HepG2 (cell line): ENCODE results near the gene WNT1. TPM values are rescaled to one million over a fixed set of nuclear protein-coding genes. Genes with fewer than 3 reads are reported as not detected.
A peak's percentile ranks its signal among the peaks of the same experiment; 100 is the strongest.

ENCODE experiments used
- AGO1 ChIP-seq: fragments of 200-400 bp; formaldehyde crosslinking; IDR thresholded peaks from 2 replicates; pipeline ENCODE4 v1.6.1; 2017; ENCODE audit warnings: mild to moderate bottlenecking, low read depth, low read length, moderate library complexity; ENCODE audit not compliant: poor library complexity, severe bottlenecking
- ATF7 ChIP-seq, 2 experiments: fragments of 450-650 bp in 1 of 2; sonication (generic) in 1 of 2; formaldehyde crosslinking in 1 of 2; IDR thresholded peaks; 2 replicates each; pipeline versions ENCODE4 v1.4.0 to v1.6.1; 2016 to 2020; ENCODE audit warnings: antibody characterized with exemption in 1 of 2, mild to moderate bottlenecking in 1 of 2, missing genetic modification reagents in 1 of 2
- HOXA9 ChIP-seq: sonication (generic); formaldehyde crosslinking; IDR thresholded peaks from 2 replicates; pipeline ENCODE4 v1.8.1; 2022; ENCODE audit warnings: missing genetic modification reagents, mild to moderate bottlenecking, moderate library complexity, borderline replicate concordance
- NFIB ChIP-seq: sonication (generic); formaldehyde crosslinking; IDR thresholded peaks from 2 replicates; pipeline ENCODE4 v1.9.0; 2021; ENCODE audit warnings: missing genetic modification reagents, mild to moderate bottlenecking, borderline replicate concordance
- SALL1 ChIP-seq: sonication (generic); formaldehyde crosslinking; IDR thresholded peaks from 2 replicates; pipeline ENCODE4 v1.8.0; 2022; ENCODE audit warnings: mild to moderate bottlenecking, missing genetic modification reagents
- ZNF12 ChIP-seq: sonication (generic); formaldehyde crosslinking; IDR thresholded peaks from 2 replicates; pipeline ENCODE4 v1.5.0; 2020; ENCODE audit warnings: missing genetic modification reagents
- ZNF570 ChIP-seq: sonication (generic); formaldehyde crosslinking; IDR thresholded peaks from 2 replicates; pipeline ENCODE4 v1.4.0; 2020; ENCODE audit warnings: mild to moderate bottlenecking, missing genetic modification reagents, borderline replicate concordance
- ZNF737 ChIP-seq: sonication (generic); formaldehyde crosslinking; IDR thresholded peaks from 2 replicates; pipeline ENCODE4 v1.5.0; 2020; ENCODE audit warnings: missing genetic modification reagents, mild to moderate bottlenecking, borderline replicate concordance
- ZNF772 ChIP-seq: sonication (generic); formaldehyde crosslinking; IDR thresholded peaks from 2 replicates; pipeline ENCODE4 v1.5.0; 2020; ENCODE audit warnings: mild to moderate bottlenecking, missing genetic modification reagents
- ZSCAN22 ChIP-seq: sonication (generic); formaldehyde crosslinking; IDR thresholded peaks from 2 replicates; pipeline ENCODE4 v1.4.0; 2020; ENCODE audit warnings: mild to moderate bottlenecking, missing genetic modification reagents
- polyA plus RNA-seq, 8 experiments: library from polyadenylated mRNA; depleted of rRNA in 3 of 8; stranded (reverse) in 7 of 8; unstranded in 1 of 8; fragments of >200 nt; fragmentation: Illumina TruSeq in 4 of 8; extraction: Trizol in 4 of 8; gene quantifications; 2 replicates each; pipeline versions ENCODE4 v1.2.1 to v1.2.3, GENCODE V29; 2011 to 2016; ENCODE audit warnings: low read depth in 4 of 8, missing spikeins in 1 of 8, mixed read lengths in 1 of 8; ENCODE audit not compliant: insufficient read depth in 1 of 8
- total RNA-seq, 5 experiments: library from RNA; depleted of rRNA; stranded (reverse); fragments of >200 nt; fragmentation: Illumina TruSeq; extraction: Trizol; gene quantifications; 2 replicates each; pipeline ENCODE4 v1.2.3, GENCODE V29; 2016; ENCODE audit warnings: low read depth in 1 of 5
- TF ChIP-seq, protein P1 (sequence below): sonication (generic); formaldehyde crosslinking; IDR thresholded peaks from 2 replicates; pipeline ENCODE4 v1.4.0; 2020; ENCODE audit warnings: mild to moderate bottlenecking, missing genetic modification reagents
- TF ChIP-seq, protein P2 (sequence below): sonication (generic); formaldehyde crosslinking; IDR thresholded peaks from 2 replicates; pipeline ENCODE4 v1.8.1; 2023; ENCODE audit warnings: mild to moderate bottlenecking, missing genetic modification reagents
- TF ChIP-seq, protein P3 (sequence below): IDR thresholded peaks from 2 replicates; pipeline ENCODE4 v1.6.1; 2016; ENCODE audit warnings: missing compliant biosample characterization, missing genetic modification reagents, borderline replicate concordance

Gene WNT1
- total and polyA plus RNA-seq, 2 of the 13 experiments (the other 11 are each of a cell fraction or from before 2014, with no cell fraction given): not detected

DNA sequence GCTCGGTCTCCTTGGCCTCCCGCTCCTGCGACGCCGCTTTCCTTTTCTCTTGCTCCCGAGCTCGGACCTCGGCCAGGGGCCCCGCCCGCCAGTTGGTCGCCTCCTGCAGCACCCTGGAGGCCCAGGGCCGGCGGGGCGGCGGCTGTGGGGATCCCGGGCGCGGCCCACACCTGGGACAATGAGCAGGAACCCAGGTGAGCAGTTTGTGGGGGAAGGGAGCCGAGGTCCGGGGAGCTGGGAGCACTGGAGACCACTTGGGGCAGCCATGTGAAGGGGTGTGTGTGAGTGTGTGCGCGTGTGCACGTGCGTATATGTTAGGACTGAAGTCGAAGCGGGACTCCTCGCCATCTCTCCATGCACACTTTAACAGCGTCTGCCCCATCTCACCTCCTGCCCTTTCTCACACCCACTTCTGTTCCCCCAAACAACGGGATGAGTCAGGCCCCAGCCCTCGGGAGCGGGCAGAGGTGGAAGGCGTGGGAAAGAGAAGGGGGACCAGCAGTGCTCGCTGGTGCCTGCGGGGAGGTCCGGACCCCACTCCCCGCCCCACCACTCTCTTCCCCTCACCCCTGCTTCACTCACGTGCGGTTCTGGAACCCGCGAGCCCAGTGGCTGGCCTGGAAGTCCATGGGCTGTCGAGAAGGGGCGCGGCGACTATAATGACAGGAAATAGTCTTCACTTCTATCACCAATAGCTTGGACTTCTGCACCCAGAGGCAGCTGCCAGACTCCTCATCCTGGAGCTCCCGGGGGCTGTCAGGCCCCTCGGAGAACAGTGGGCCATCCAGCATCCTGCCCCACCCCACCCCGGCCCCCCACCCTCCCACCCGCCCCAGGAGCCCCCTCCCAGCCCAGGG lies 20.6 kb downstream of the WNT1 start (continued):
- TF ChIP-seq, protein P1, sequence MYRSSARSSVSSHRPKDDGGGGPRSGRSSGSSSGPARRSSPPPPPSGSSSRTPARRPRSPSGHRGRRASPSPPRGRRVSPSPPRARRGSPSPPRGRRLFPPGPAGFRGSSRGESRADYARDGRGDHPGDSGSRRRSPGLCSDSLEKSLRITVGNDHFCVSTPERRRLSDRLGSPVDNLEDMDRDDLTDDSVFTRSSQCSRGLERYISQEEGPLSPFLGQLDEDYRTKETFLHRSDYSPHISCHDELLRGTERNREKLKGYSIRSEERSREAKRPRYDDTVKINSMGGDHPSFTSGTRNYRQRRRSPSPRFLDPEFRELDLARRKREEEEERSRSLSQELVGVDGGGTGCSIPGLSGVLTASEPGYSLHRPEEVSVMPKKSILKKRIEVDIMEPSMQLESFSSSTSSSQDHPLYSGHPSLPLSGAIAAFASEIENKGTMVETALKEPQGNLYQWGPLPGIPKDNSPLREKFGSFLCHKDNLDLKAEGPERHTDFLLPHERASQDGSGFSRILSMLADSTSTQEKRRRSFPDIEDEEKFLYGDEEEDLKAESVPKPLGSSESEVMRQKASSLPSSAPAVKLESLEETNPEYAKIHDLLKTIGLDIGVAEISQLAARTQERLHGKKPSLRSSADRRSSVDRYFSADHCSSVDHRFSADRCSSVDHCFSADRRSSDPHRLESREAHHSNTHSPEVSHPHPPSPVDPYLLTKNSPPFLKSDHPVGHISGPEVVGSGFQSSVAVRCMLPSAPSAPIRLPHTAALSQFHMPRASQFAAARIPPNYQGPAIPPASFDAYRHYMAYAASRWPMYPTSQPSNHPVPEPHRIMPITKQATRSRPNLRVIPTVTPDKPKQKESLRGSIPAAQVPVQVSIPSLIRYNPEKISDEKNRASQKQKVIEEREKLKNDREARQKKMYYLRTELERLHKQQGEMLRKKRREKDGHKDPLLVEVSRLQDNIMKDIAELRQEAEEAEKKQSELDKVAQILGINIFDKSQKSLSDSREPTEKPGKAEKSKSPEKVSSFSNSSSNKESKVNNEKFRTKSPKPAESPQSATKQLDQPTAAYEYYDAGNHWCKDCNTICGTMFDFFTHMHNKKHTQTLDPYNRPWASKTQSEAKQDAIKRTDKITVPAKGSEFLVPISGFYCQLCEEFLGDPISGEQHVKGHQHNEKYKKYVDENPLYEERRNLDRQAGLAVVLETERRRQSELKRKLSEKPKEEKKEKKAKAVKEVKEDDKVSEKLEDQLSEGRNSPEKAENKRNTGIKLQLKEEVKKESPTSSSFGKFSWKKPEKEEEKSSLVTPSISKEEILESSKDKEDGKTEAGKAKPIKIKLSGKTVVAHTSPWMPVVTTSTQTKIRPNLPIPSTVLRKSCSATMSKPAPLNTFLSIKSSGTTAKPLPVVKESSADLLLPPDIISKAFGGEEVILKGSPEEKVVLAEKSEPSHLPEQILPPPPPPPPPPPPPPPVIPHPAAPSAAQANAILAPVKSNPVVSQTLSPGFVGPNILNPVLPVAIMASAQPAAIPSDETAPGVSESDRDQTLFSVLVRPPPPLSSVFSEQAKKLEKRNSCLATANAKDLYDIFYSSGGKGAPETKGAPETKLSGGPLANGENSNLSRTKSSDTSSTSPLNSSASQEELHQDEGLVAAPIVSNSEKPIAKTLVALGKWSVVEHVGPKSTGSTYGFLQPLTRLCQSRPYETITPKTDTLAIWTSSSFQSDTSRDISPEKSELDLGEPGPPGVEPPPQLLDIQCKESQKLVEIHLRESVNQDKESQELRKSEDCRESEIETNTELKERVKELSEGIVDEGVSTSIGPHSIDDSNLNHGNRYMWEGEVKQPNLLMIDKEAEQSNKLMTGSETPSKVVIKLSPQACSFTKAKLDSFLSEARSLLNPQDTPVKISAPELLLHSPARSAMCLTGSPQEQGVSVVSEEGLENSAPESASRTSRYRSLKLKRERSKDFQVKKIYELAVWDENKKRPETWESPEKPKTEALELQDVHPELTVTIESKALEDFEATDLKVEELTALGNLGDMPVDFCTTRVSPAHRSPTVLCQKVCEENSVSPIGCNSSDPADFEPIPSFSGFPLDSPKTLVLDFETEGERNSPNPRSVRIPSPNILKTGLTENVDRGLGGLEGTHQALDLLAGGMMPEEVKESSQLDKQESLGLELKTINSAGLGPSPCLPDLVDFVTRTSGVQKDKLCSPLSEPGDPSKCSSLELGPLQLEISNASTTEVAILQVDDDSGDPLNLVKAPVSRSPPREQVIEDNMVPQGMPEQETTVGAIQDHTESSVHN (CRISPR knock-in tag): peak; percentile 87
- TF ChIP-seq SALL1 (CRISPR knock-in tag) (peak; percentile 51), NFIB (CRISPR knock-in tag) (peak; percentile 76; the same call in 1 of the 2 replicates), AGO1 (no peak), ZNF737 (CRISPR knock-in tag) (peak; percentile 92; the same call in 1 of the 2 replicates), HOXA9 (peak; percentile 89; the same call in 1 of the 2 replicates), ZNF772 (CRISPR knock-in tag) (no peak), ATF7 (IDR thresholded peaks at IDR 0.05) (no peak), ATF7 (CRISPR knock-in tag; IDR thresholded peaks at IDR 0.05) (0 out of 2 replicates have a peak, but pooled peaks have one; percentile 68), ZNF12 (CRISPR knock-in tag) (peak; percentile 68; the same call in 1 of the 2 replicates), ZNF570 (CRISPR knock-in tag) (0 out of 2 replicates have a peak, but pooled peaks have one; percentile 28), ZSCAN22 (no peak)
- TF ChIP-seq, protein P2, sequence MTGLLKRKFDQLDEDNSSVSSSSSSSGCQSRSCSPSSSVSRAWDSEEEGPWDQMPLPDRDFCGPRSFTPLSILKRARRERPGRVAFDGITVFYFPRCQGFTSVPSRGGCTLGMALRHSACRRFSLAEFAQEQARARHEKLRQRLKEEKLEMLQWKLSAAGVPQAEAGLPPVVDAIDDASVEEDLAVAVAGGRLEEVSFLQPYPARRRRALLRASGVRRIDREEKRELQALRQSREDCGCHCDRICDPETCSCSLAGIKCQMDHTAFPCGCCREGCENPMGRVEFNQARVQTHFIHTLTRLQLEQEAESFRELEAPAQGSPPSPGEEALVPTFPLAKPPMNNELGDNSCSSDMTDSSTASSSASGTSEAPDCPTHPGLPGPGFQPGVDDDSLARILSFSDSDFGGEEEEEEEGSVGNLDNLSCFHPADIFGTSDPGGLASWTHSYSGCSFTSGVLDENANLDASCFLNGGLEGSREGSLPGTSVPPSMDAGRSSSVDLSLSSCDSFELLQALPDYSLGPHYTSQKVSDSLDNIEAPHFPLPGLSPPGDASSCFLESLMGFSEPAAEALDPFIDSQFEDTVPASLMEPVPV (CRISPR knock-in tag): 0 out of 2 replicates have a peak, but pooled peaks have one; percentile 78
- TF ChIP-seq, protein P3, sequence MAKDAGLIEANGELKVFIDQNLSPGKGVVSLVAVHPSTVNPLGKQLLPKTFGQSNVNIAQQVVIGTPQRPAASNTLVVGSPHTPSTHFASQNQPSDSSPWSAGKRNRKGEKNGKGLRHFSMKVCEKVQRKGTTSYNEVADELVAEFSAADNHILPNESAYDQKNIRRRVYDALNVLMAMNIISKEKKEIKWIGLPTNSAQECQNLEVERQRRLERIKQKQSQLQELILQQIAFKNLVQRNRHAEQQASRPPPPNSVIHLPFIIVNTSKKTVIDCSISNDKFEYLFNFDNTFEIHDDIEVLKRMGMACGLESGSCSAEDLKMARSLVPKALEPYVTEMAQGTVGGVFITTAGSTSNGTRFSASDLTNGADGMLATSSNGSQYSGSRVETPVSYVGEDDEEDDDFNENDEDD (CRISPR knock-in tag): peak; percentile 48; the same call in 1 of the 2 replicates
